HG03159 (cell line): ENCODE results near the gene FRMPD2.

Source experiments
- ATAC-seq: cut with Tn5 transposase; IDR thresholded peaks from one replicate; pipeline ENCODE4 v1.9.1; 2021; ENCODE audit warnings: mild to moderate bottlenecking, moderate library complexity; ENCODE audit not compliant: unreplicated experiment

Gene FRMPD2, protein sequence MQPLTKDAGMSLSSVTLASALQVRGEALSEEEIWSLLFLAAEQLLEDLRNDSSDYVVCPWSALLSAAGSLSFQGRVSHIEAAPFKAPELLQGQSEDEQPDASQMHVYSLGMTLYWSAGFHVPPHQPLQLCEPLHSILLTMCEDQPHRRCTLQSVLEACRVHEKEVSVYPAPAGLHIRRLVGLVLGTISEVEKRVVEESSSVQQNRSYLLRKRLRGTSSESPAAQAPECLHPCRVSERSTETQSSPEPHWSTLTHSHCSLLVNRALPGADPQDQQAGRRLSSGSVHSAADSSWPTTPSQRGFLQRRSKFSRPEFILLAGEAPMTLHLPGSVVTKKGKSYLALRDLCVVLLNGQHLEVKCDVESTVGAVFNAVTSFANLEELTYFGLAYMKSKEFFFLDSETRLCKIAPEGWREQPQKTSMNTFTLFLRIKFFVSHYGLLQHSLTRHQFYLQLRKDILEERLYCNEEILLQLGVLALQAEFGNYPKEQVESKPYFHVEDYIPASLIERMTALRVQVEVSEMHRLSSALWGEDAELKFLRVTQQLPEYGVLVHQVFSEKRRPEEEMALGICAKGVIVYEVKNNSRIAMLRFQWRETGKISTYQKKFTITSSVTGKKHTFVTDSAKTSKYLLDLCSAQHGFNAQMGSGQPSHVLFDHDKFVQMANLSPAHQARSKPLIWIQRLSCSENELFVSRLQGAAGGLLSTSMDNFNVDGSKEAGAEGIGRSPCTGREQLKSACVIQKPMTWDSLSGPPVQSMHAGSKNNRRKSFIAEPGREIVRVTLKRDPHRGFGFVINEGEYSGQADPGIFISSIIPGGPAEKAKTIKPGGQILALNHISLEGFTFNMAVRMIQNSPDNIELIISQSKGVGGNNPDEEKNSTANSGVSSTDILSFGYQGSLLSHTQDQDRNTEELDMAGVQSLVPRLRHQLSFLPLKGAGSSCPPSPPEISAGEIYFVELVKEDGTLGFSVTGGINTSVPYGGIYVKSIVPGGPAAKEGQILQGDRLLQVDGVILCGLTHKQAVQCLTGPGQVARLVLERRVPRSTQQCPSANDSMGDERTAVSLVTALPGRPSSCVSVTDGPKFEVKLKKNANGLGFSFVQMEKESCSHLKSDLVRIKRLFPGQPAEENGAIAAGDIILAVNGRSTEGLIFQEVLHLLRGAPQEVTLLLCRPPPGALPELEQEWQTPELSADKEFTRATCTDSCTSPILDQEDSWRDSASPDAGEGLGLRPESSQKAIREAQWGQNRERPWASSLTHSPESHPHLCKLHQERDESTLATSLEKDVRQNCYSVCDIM (N-terminal part only)

DNA sequence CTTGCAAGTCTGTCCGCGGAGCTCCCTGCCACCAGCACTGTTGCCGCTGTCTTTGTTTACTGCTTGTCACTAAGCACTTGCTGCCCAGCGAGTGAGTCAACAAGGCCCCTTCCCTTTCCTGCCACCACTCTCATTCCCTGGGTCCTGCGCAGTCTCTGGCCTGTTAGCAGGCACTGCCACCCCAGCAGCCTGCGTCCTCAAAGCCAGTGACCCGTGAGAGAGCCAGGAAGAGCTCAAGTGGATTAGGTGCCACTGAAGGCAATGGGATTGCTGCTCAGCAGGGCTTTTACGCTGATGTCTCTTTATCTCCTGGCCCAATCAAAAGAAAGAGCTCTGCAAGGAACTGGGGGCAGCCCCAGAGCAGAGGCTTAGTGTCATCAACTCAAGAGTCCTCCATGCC, at the start of gene FRMPD2:
Gene FRMPD2 (minus strand): TSS at position 61 of the 400 bp plus-strand sequence. CDS start 129 bp downstream, outside the sequence.
- ATAC-seq, result no peak

DNA sequence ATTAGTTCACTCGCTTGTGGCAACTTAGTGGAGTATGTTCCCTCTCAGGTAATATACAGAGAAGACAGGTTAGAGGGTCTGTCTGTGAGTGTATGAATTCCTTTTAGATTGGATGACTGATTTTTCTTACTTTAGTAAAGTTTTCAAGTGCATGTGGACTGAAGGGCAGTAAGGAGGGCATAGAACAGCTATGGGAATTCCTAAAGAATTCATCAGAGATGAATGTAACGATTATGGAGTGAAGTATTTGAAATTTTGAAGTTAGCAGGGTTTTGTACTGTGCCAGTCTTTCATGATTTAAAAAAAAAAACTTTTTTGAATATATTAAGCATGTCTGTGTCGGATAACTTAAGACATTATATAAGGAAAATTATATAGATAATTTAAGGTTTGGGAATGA, 47.5 kb upstream of the FRMPD2 start:
- no peak for ATAC-seq

DNA sequence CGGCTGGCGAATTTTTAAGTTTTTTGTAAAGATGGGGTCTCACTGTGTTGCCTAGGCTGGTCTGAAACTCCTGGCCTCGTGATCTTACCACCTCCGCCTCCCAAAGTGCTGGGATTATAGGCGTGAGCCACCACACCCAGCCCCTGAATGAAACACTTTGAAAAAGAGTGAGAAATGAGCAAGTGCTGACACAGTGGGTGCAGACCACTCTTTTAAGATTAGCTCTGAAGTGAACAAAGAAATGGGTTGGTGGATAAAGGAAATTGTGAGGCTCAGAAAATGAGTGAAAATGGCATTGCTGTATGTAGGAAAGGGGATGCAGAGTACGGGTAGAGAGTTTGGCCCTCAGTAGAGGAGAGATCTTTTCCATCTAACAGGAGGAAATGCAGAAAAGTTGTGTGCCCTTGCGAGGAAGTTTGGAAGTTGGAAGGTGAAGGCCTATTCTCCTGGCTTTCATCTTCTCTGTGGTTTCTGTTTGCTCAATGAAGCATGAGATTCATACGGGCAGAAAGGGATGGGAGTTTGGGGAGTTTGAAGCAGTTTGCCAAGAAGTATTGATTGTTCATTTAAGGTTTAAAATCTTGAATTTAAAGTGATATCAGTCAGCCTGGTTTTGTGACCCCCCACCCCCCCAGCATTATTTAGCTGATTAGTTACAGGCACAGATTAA, 43.0 kb upstream of the FRMPD2 start:
- no peak for ATAC-seq

DNA sequence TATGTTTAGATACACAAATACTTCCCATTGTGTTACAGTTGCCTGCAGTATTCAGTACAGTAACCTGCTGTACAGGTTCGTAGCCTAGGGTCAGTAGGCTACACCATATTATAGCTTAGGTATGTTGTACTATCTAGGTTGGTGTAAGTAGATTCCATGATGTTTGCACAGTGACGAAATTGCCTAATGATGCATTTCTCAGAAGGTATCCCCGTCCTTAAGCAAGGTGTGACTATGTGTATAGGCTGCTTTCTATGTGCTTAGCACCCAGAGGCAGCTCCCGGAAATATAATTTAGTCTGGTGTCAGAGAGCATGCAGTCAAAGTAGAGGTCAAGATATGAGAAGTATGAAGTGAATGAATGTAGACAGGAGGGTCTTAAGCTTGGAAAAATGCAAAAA, 41.7 kb upstream of the FRMPD2 start:
- ATAC-seq, result no peak

DNA sequence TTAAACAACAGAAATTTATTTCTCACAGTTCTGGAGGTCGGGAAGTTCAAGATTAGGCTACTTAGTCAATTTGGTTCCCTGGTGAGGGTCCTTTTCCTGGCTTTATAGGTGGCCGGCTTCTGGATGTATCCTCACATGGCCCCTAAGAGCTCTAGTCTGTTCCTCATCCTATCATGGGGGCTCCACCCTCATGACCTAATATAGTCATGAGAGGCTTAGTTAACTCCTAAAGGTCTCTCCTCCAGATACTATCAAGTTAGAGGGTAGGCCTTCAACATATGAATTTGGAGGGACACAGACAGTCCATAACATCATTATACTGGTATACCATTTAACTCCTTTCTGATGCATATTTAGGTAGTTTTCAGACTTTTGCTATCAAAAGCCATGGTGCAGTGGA, 39.6 kb upstream of the FRMPD2 start:
- ATAC-seq, result no peak

DNA sequence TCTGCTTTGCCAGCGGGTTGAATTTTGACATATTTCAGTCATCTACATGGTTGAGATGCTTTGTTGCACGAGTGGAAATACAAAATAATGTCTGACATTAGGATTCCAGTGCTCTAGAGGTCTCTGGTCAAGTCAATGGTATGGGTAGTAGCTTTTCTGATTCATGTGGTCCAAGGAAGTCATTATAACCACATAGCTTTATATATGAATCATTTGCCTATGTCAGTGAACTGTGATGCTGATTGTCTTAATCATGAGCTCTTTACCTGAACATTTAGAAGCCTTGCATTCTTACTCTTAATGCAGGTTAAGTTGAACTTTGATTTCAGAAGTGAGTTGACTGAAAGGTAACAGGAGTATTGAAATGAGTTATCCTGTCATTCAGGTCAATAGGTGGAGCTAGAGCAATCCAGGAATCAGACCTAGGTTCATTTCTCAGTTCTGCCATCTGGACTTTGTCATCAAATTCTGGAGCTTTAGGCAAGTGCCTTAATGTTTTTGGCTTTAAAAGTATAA, 35.3 kb upstream of the FRMPD2 start:
- ATAC-seq, result no peak

DNA sequence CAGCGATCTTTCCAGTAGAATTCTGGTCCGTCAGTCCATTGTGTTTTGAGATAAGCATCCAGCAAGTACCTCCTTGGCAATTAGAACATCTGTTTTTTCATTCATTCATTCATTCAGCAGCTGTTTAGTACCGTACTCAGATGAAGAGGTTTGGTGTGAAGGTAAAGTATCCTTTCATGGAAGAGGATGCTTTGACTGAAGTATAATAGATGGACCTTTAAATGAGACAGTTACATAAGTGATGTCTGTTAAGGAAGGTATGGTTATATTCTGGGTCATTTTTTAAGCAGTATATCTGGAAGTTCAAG, 33.2 kb upstream of the FRMPD2 start:
- ATAC-seq, result no peak

DNA sequence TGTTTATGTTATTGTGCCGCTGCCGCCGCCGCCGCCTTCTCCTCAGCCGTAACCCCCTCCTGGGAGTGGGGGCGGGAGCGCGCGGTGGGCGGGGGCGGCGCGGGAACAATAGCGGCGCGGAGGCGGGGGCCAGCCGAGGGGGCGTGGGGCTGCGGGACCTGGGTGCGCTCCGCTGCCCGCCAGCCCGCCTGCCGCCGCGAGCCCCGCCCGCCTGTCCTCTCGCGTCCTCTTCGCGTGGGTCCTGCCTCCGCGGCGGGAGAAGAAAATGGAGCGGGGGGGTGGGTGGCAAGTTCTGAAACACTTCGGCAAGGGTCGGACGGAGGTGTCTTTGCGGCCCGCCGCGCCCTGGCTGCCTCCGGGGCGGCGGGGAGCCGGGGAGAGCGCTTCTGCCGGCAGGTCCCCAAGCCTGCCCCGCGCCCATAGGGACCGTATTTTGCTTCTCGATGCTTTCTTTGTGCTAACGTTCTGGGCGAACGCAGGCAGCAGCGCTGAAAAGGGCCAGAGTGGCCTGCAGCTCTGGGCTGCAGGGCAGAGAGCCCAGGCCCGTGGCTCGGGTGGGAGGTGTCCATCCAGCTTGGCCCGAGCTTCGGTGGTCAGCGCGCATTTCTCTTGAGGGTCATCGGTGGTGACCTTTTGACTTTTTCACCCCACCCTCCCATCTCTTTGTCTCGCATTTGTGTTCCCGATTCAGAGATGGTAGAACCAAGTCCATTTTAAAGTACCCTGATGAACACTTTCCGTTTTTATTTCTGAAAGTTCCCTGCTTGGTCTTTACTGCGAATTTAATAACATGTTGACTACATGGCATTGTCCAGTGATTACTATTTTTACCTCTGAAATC, 32.6 kb upstream of the FRMPD2 start:
- peak; percentile 32 for ATAC-seq

DNA sequence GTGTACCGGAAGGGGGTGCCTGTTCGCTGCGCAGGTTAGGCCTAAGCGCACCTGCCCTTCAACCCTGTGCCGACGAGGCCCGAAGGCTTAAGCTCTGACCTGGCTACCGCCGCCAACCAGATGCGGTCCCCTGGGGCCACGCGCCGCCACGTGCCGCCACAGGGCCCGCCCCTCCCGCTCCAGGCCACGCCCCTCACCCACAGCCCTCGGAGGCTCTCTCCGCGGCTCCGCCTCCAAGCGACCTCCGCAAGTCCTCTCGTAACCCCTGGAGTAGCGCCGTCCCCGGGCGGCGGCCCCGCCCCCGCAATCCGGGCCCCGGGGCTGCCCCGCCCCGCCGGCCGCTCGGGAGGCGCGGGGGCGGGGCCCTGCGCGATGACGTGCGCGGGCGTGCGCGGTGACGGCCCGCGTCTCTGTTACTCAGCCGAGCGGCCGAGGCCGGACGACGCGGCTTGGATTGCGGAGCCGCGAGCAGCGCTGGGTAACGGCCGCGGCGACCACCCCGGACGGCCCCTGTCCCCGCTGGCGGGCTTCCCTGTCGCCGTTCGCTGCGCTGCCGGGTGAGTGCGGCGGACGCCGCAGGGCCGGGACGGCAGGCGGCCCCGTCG, 31.9 kb upstream of the FRMPD2 start, which contains the start of gene MAPK8:
Gene MAPK8 (plus strand): TSS at position 413 of the 605 bp plus-strand sequence. CDS start 94,984 bp downstream, outside the sequence.
- peak; percentile 83 for ATAC-seq

DNA sequence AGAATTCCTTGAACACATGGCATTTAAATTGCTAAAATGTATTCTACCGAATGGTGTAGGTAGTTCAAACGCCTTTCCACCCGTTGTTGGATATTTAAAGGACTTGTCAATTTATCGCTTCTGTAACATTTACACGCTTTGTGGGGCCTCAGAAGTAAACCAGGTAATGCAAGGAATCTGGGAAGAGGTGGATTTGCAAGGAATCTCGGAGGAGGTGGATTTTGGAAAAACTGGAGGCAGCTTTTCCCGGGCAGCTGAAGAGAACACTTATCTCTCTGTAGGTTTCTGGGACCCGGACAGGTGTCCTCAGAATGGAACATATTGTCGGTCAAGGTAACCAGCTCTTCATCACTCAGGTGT, 31.4 kb upstream of the FRMPD2 start:
- no peak for ATAC-seq

DNA sequence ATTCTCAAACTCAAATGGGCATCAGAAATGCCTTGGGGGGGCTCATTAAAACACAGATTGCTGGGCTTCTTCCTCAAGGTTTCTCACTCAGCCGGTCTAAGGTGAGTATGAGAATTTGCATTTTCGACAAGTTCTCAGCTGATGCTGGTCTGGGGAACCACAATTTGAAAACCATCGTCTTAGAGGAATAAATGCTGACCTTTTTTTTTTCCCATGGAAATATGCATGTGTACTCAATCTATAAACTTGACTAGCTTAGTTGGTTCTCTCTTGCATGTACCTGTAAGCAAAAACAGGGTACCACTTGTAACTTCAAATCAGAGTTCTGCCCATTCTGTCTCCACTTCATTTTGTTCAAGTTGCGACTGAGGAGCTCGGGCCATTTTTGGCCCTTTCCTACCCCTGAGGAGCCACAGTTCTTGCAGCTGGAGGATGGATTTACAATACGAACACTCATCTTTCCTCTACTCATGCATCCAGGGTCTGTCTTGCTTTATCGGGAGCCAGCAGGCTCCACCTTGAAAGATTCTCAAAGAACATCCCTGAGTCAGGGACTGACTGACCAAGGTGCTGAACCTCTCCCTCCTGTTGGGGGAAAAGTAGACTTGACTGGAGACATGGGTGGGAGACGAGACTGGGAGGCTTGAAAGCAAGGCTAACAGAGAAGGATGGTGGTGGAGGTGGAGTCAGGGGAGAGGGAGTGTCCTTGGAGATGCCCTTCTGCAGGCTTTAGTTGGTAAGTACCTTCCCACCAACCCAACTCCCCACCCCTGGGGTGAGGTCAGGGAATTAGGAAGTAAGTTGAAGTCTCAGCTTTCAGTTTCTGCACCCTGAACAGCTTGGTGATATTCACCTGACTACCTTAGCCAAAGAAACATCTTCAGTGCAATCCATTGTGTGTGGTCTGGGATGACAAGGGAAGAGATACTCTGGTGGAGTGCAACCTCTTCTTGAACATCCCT, 28.3 kb upstream of the FRMPD2 start:
- no peak for ATAC-seq

DNA sequence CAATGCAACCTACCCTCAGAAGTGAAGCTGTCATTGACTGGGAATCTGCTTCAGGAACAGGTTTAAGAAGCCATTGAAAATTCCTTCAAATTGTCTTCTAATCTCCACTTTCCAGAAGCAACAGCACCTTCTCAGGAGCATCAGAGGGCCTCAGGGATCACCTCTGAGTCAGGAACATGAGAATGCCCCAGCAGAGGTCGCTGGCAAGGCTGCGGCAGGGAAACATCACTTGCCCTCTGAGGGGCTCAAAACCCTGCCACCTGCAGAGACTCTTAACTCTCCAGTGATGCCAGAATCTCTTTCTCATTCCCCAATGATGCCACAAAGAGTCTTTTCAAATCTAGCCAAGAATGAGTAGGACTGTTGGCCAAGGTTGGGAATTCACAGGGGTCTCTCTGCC, 26.1 kb upstream of the FRMPD2 start:
- ATAC-seq, result no peak

DNA sequence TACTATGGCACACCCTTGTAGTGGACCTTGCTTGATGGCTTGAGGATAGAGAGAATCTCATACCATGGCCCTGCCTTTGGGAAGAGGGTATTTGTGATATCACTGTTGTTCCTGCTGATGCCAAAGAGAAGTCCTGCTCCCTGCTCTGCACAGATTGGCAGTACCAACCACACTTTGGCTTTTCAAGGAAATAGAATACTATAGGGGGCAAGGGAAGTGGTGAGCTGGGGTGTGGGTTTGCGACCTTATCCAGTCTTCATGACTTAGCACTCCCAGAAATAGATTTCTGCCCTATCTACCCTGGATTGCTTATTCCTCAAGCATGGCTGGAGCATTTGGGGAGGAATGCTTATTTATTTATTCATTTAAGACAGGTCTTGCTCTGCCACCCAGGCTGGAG, 25.2 kb upstream of the FRMPD2 start:
- no peak for ATAC-seq

DNA sequence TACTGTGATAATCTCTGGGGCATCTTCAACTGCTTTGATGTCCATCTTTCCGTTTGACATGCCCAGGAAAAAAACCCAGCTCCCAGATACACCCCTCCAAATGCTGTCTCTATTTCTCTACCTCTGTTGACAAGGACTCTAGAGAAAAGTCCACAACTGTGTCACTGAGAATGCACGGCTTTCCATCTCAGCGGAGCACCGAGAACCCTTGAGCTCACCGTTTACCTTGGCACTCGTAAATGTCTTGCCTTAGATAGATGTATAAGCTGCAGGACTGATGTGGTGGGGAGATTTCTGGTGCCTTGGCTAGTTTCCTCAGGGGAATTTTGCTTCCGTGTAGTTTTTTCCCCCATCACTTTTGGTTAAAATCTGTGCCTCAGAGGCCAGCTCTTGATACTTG, 24.6 kb upstream of the FRMPD2 start:
- ATAC-seq, result no peak

DNA sequence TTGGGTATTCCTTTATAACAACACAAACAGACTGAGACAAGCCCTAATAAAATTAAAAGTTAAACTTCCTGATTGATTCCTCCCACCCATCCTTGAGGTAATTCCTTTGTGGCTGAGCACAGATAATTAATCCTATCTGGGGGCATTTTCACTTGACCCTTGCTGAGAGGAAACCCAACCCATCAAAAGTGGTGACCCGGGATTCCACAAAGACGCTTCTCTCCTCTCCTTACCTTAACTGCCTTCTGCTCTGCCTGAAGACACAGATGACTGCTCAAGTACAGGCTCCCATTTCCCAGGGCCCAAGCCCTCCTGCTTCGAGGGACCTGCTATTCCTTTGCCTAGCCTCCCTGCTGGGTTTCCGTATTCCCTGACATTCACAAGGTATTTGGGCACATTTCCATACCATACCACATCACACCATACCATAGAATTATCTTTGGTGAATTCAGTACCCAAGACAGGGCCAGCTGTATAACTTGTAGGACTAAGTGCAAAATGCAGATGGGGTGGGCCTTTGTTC, 22.1 kb upstream of the FRMPD2 start:
- no peak for ATAC-seq

DNA sequence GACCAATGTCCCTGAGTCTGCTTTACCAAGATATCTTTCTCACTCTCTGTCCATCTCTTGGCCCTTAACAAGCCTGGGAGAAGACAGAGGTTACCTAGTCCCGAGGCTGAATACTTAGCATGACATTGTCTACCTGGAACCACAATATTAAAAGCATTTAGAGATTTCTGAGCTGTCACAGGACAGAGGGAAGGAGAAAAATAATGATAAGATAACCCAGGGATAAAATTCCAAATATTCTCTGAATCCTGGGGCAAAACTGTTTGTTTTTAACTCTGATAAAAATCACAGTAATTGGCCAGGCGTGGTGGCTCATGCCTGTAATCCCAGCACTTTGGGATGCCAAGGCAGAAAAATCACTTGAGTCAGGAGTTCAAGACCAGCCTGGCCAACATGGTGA, 19.9 kb upstream of the FRMPD2 start:
- ATAC-seq, result no peak

DNA sequence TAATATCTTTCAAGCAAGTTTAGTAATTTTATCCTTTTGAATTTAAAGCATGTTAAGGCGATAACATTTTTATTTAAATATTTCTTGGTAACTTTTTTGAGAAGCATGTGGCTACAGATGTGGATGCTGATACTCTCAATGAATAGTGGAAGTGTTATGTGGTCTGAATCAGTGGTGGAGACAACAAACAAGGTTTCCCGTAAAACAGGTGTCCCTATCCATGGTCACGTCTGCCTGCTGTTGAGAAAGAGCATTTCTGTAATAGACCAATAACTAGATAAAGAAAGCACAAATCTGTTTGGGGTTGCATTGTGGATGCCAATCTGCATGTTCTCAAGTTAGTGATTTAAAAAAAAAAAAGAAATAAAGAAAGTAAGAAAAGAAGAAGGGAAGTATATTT, 18.1 kb upstream of the FRMPD2 start:
- ATAC-seq, result no peak

DNA sequence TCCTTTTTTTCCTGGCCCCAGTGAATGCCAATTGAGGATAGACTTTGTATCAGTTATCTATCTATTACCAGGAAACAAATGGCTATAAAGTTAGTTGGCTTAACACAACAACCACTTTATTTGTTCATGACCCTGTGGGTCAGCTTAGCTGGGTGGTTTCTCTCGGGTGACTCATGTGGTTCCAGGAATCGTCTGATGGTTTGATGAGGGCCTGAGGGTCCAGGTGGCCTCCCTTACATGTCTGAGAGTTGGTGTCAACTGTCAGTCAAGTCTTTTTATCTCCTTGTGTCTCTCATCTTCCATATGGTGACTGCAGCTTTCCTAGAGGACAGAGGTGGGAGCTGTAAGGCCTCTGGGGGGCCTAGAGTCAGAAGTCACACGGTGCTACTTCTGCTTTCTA, 16.7 kb upstream of the FRMPD2 start:
- no peak for ATAC-seq
